ENCODE results near the gene SMIM23. TPM values are rescaled to one million over a fixed set of nuclear protein-coding genes. Genes with fewer than 3 reads are reported as not detected.
"Not testable (repeated sequence)": the region's sequence is repeated elsewhere in the genome, so short reads cannot be mapped to it uniquely, and the experiment has no call there.

SMIM23 gene
- total and polyA plus RNA-seq, 9 donors, result not detected

DNA sequence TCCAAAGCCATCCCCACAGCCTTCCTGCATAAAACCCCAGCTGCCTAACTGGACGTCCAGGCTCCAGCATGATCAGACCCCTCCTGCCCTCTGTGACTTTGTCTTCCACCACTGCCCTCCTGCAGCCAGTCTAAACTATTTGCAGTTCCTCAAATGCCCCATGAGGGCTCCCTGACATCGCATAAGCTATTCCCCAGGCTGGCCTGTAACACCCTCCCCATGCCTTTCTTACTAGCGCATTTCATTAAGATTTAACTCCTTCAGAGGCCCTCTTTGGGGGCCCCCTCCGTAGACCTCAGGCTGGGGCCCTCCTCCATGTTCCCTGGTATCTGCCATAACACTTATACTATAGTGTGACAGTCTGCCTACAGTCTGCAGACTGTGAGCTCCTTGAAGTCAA is 15.5 kb upstream of the SMIM23 start:
- H3K9me3 ChIP-seq (replicated peaks; ENCODE audit: control insufficient read depth, low read depth, low read length), result peaks cover 4% of the 10 kb centered on the region
- H3K4me1 ChIP-seq (ENCODE audit: control insufficient read depth, insufficient read depth, low read length), result no peaks in the 10 kb centered on the region
- no peaks in the 10 kb centered on the region for H3K27me3 ChIP-seq (ENCODE audit: control insufficient read depth, insufficient read depth, low read length)
- H3K4me3 ChIP-seq (ENCODE audit: low read length), result no peak overlapping the region
- 40% methylated on average over 4 of the region's 4 CpGs for WGBS (ENCODE audit: insufficient coverage)
- no peak overlapping the region for H3K27ac ChIP-seq (ENCODE audit: low read length)
- H3K36me3 ChIP-seq (ENCODE audit: control insufficient read depth, insufficient read depth, low read length), result no peaks in the 10 kb centered on the region
- no peak for DNase-seq

DNA sequence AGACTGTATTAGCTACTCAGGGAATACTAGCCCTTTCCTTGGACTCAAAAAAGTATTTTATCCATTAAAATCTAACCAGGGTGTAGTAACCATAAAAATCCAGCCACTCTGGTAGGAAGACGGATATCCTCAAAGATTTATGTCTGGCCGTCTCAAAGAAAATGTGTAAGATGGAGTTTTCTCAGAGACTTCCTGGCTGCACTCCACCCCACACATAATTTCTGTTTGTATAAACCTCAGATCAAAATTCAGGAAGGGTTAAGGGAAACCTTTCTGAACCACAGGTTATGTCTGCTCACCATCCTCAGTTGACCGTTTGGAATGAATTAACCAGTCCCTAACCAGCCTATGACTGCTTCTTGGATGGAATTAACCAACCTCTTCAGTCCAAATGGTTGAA is 13.8 kb upstream of the SMIM23 start:
- no peak overlapping the region for H3K4me3 ChIP-seq (ENCODE audit: low read length)
- peaks cover 4% of the 10 kb centered on the region for H3K9me3 ChIP-seq (replicated peaks; ENCODE audit: control insufficient read depth, low read depth, low read length)
- peaks cover 2% of the 10 kb centered on the region for H3K4me1 ChIP-seq (ENCODE audit: control insufficient read depth, insufficient read depth, low read length)
- no peak for DNase-seq
- no peaks in the 10 kb centered on the region for H3K27me3 ChIP-seq (ENCODE audit: control insufficient read depth, insufficient read depth, low read length)
- H3K36me3 ChIP-seq (ENCODE audit: control insufficient read depth, insufficient read depth, low read length), result no peaks in the 10 kb centered on the region
- no CpG with 5 or more reads among the region's 3 CpGs for WGBS (ENCODE audit: insufficient coverage)
- H3K27ac ChIP-seq (ENCODE audit: low read length), result no peak overlapping the region

GRCh38 chr5:171773106-171773505 is 12.5 kb upstream of the SMIM23 start:
- Histone ChIP-seq H3K27me3 (ENCODE audit: control insufficient read depth, insufficient read depth, low read length) (no peaks in the 10 kb centered on the region), H3K9me3 (replicated peaks; ENCODE audit: control insufficient read depth, low read depth, low read length) (no peaks in the 10 kb centered on the region), H3K4me1 (ENCODE audit: control insufficient read depth, insufficient read depth, low read length) (peaks cover 2% of the 10 kb centered on the region), H3K27ac (ENCODE audit: low read length) (no peak overlapping the region), H3K36me3 (ENCODE audit: control insufficient read depth, insufficient read depth, low read length) (no peaks in the 10 kb centered on the region), H3K4me3 (ENCODE audit: low read length) (no peak overlapping the region)
- WGBS (ENCODE audit: insufficient coverage), result 90% methylated on average over 7 of the region's 8 CpGs
- no peak for DNase-seq

- 96% methylated on average over 4 of the region's 9 CpGs for WGBS (ENCODE audit: insufficient coverage)
Observed at GRCh38 chr5:171774418-171774817, 11.2 kb upstream of the SMIM23 start.

DNA sequence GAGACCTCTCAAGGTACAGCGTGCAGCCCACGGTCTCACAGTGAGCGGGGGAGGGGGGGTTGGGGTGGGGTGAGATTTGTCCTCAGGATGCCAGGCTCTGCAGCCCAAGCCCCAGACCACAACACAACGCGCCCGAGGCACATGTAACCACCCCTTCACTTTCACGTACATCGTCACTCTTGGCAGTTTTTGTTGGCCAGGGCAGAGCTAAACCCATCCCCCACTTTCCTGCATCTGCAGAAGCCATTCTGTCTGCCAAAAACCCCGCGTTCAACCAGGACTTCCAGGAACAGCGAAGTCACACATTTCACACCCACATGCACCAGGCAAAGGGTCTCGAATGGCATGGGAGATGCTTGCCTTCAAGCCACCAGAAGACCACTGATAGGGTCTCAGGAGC is 9.4 kb upstream of the SMIM23 start:
- H3K27ac ChIP-seq (ENCODE audit: low read length), result no peak overlapping the region
- no peak for DNase-seq
- peaks cover 2% of the 10 kb centered on the region for H3K4me1 ChIP-seq (ENCODE audit: control insufficient read depth, insufficient read depth, low read length)
- 44% methylated on average over 9 of the region's 12 CpGs for WGBS (ENCODE audit: insufficient coverage)
- H3K4me3 ChIP-seq (ENCODE audit: low read length), result no peak overlapping the region
- peaks cover 3% of the 10 kb centered on the region for H3K9me3 ChIP-seq (replicated peaks; ENCODE audit: control insufficient read depth, low read depth, low read length)
- H3K36me3 ChIP-seq (ENCODE audit: control insufficient read depth, insufficient read depth, low read length), result no peaks in the 10 kb centered on the region
- H3K27me3 ChIP-seq (ENCODE audit: control insufficient read depth, insufficient read depth, low read length), result no peaks in the 10 kb centered on the region

More at GRCh38 chr5:171774418-171774817, 11.2 kb upstream of the SMIM23 start:
- Histone ChIP-seq H3K4me1 (ENCODE audit: control insufficient read depth, insufficient read depth, low read length) (peaks cover 2% of the 10 kb centered on the region), H3K27me3 (ENCODE audit: control insufficient read depth, insufficient read depth, low read length) (no peaks in the 10 kb centered on the region), H3K9me3 (replicated peaks; ENCODE audit: control insufficient read depth, low read depth, low read length) (peaks cover 3% of the 10 kb centered on the region), H3K4me3 (ENCODE audit: low read length) (no peak overlapping the region), H3K27ac (ENCODE audit: low read length) (no peak overlapping the region), H3K36me3 (ENCODE audit: control insufficient read depth, insufficient read depth, low read length) (no peaks in the 10 kb centered on the region)
- no peak for DNase-seq

GRCh38 chr5:171776770-171777759 is 8.6 kb upstream of the SMIM23 start:
- Histone ChIP-seq H3K36me3 (ENCODE audit: control insufficient read depth, insufficient read depth, low read length) (no peaks in the 10 kb centered on the region), H3K4me3 (ENCODE audit: low read length) (no peak overlapping the region), H3K27ac (ENCODE audit: low read length) (peak overlapping the region; percentile 69), H3K27me3 (ENCODE audit: control insufficient read depth, insufficient read depth, low read length) (no peaks in the 10 kb centered on the region), H3K9me3 (replicated peaks; ENCODE audit: control insufficient read depth, low read depth, low read length) (peaks cover 3% of the 10 kb centered on the region), H3K4me1 (ENCODE audit: control insufficient read depth, insufficient read depth, low read length) (peaks cover 2% of the 10 kb centered on the region)
- 39% methylated on average over 13 of the region's 19 CpGs for WGBS (ENCODE audit: insufficient coverage)
- peak; percentile 91 for DNase-seq

- not testable (repeated sequence) for H3K4me1 ChIP-seq (ENCODE audit: control insufficient read depth, insufficient read depth, low read length); DNase-seq; H3K27ac ChIP-seq (ENCODE audit: low read length); H3K9me3 ChIP-seq (replicated peaks; ENCODE audit: control insufficient read depth, low read depth, low read length); H3K4me3 ChIP-seq (ENCODE audit: low read length); H3K36me3 ChIP-seq (ENCODE audit: control insufficient read depth, insufficient read depth, low read length); H3K27me3 ChIP-seq (ENCODE audit: control insufficient read depth, insufficient read depth, low read length)
- WGBS (ENCODE audit: insufficient coverage), result 94% methylated on average over 4 of the region's 4 CpGs
Observed at GRCh38 chr5:171781744-171782143, 3.9 kb upstream of the SMIM23 start.

- no peaks in the 10 kb centered on the region for H3K36me3 ChIP-seq (ENCODE audit: control insufficient read depth, insufficient read depth, low read length)
- DNase-seq, result peak; percentile 69
- 62% methylated on average over 11 of the region's 18 CpGs for WGBS (ENCODE audit: insufficient coverage)
- no peak overlapping the region for H3K4me3 ChIP-seq (ENCODE audit: low read length)
- H3K9me3 ChIP-seq (replicated peaks; ENCODE audit: control insufficient read depth, low read depth, low read length), result peaks cover 3% of the 10 kb centered on the region
- H3K27me3 ChIP-seq (ENCODE audit: control insufficient read depth, insufficient read depth, low read length), result no peaks in the 10 kb centered on the region
- H3K27ac ChIP-seq (ENCODE audit: low read length), result no peak overlapping the region
- H3K4me1 ChIP-seq (ENCODE audit: control insufficient read depth, insufficient read depth, low read length), result no peaks in the 10 kb centered on the region
Observed at GRCh38 chr5:171782332-171782966, 3.2 kb upstream of the SMIM23 start.

GRCh38 chr5:171783051-171783450 is 2.6 kb upstream of the SMIM23 start:
- Histone ChIP-seq H3K4me1 (ENCODE audit: control insufficient read depth, insufficient read depth, low read length) (no peaks in the 10 kb centered on the region), H3K4me3 (ENCODE audit: low read length) (no peak overlapping the region), H3K36me3 (ENCODE audit: control insufficient read depth, insufficient read depth, low read length) (no peaks in the 10 kb centered on the region), H3K27me3 (ENCODE audit: control insufficient read depth, insufficient read depth, low read length) (no peaks in the 10 kb centered on the region), H3K9me3 (replicated peaks; ENCODE audit: control insufficient read depth, low read depth, low read length) (peaks cover 3% of the 10 kb centered on the region), H3K27ac (ENCODE audit: low read length) (no peak overlapping the region)
- peak; percentile 41 for DNase-seq
- no CpG with 5 or more reads among the region's 2 CpGs for WGBS (ENCODE audit: insufficient coverage)

DNA sequence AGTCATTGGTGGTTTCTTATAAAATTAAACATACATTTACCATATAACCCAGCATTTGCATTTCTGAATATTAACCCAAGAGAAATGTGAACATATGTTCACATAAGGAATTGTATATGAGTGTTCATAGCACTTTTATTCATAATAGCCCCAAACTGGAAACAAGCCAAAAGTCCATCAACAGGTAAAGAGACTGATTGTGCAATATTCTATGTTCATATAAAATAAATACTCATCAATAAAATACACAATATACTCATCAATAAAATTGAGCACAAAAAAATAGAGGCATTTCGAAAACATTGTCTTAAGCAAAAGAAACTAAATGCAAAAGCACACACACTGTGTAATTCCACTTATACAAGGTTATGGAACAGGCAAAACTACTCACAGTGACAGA is 3.7 kb downstream of the SMIM23 start:
- no peaks in the 10 kb centered on the region for H3K27me3 ChIP-seq (ENCODE audit: control insufficient read depth, insufficient read depth, low read length)
- DNase-seq, result no peak
- no CpG with 5 or more reads among the region's 1 CpG for WGBS (ENCODE audit: insufficient coverage)
- no peak overlapping the region for H3K27ac ChIP-seq (ENCODE audit: low read length)
- H3K4me1 ChIP-seq (ENCODE audit: control insufficient read depth, insufficient read depth, low read length), result no peaks in the 10 kb centered on the region
- no peaks in the 10 kb centered on the region for H3K9me3 ChIP-seq (replicated peaks; ENCODE audit: control insufficient read depth, low read depth, low read length)
- H3K4me3 ChIP-seq (ENCODE audit: low read length), result no peak overlapping the region
- no peaks in the 10 kb centered on the region for H3K36me3 ChIP-seq (ENCODE audit: control insufficient read depth, insufficient read depth, low read length)

Measured in muscle of leg (tissue), 11 donors.